ENCODE results near the gene ADGRL3. TPM values are rescaled to one million over a fixed set of nuclear protein-coding genes. Genes with fewer than 3 reads are reported as not detected.
A peak's percentile ranks its signal among the peaks of the same experiment; 100 is the strongest.

Gene ADGRL3
- 73.5 and 79.0 TPM in 2 replicates for polyA plus RNA-seq (2013)

GRCh38 chr4:61200187-61200915, at the start of gene ADGRL3:
TSS of gene ADGRL3 (plus strand) at chr4:61200326.
- peak within 1 kb of the TSS; percentile 44 for H2BK120ac ChIP-seq (ENCODE audit: insufficient read depth, low read length, poor library complexity)
- peak in 1 of 2 donors; percentile 43 for DNase-seq
- peaks cover 22% of the 10 kb centered on the region for H3K79me2 ChIP-seq (ENCODE audit: control insufficient read depth, insufficient read depth, low read length, poor library complexity)
- peaks cover 22% of the 10 kb centered on the region for H3K79me1 ChIP-seq (ENCODE audit: low read length)
- H3K23ac ChIP-seq (ENCODE audit: low read length) = no peak within 1 kb of the TSS
- peak within 1 kb of the TSS; percentile 24 for H2BK12ac ChIP-seq (ENCODE audit: low read length)
- peak within 1 kb of the TSS; percentile 79 for H4K91ac ChIP-seq (ENCODE audit: low read depth, low read length)
- WGBS (ENCODE audit: extremely low coverage, insufficient coverage, insufficient read length) = no CpG with 5 or more reads among the region's 92 CpGs
- H2AFZ ChIP-seq (ENCODE audit: insufficient read depth, low read length, poor library complexity) = peak within 1 kb of the TSS; percentile 69
- peak within 1 kb of the TSS; percentile 68 for H3K4ac ChIP-seq (ENCODE audit: low read depth, low read length)
- peaks cover 5 to 13% of the 10 kb centered on the region in 2 experiments for H3K4me1 ChIP-seq (ENCODE audit: control insufficient read depth in 1 of 2, insufficient read depth in 2 of 2, low read length in 2 of 2)
- peak within 1 kb of the TSS; percentile 86 for H3K4me2 ChIP-seq (ENCODE audit: low read length)
- H2AK5ac ChIP-seq (ENCODE audit: low read length) = no peak within 1 kb of the TSS
- peak within 1 kb of the TSS; percentile 73 for H2BK5ac ChIP-seq (ENCODE audit: low read depth, low read length, poor library complexity)
- peak within 1 kb of the TSS; percentile 62 for H4K8ac ChIP-seq (ENCODE audit: low read depth, low read length)
- H3K27ac ChIP-seq (ENCODE audit: low read depth, low read length) = peak within 1 kb of the TSS; percentile 62
- H4K12ac ChIP-seq (ENCODE audit: low read depth, low read length) = peak within 1 kb of the TSS; percentile 31
- H3K9me3 ChIP-seq (ENCODE audit: insufficient read depth, low read depth, low read length) = peaks cover 4% of the 10 kb centered on the region
- H3K4me3 ChIP-seq (ENCODE audit: low read depth, low read length) = peak within 1 kb of the TSS; percentile 81
- peak within 1 kb of the TSS; percentile 58 for H3K18ac ChIP-seq (ENCODE audit: low read length)
- H3K14ac ChIP-seq (ENCODE audit: low read length) = peak within 1 kb of the TSS; percentile 77
- peaks cover 0 to 2% of the 10 kb centered on the region in 2 experiments for H3K36me3 ChIP-seq (ENCODE audit: control insufficient read depth in 1 of 2, insufficient read depth in 2 of 2, low read length in 2 of 2)
- H3K9ac ChIP-seq (ENCODE audit: low read length) = peak within 1 kb of the TSS; percentile 19
- peaks cover 12% of the 10 kb centered on the region for H3K27me3 ChIP-seq (ENCODE audit: insufficient read depth, low read length)

GRCh38 chr4:61152433-61152832, 47.7 kb upstream of the ADGRL3 start:
- no peak overlapping the region for H4K91ac ChIP-seq (ENCODE audit: low read depth, low read length)
- no peak overlapping the region for H2AK5ac ChIP-seq (ENCODE audit: low read length)
- H3K36me3 ChIP-seq (ENCODE audit: control insufficient read depth in 1 of 2, insufficient read depth in 2 of 2, low read length in 2 of 2) = no peaks in the 10 kb centered on the region
- H2AFZ ChIP-seq (ENCODE audit: insufficient read depth, low read length, poor library complexity) = no peak overlapping the region
- no peaks in the 10 kb centered on the region for H3K79me1 ChIP-seq (ENCODE audit: low read length)
- peak; percentile 94 to 99 for DNase-seq
- no peak overlapping the region for H2BK120ac ChIP-seq (ENCODE audit: insufficient read depth, low read length, poor library complexity)
- H3K27ac ChIP-seq (ENCODE audit: low read depth, low read length) = no peak overlapping the region
- H2BK5ac ChIP-seq (ENCODE audit: low read depth, low read length, poor library complexity) = no peak overlapping the region
- no peaks in the 10 kb centered on the region for H3K4me1 ChIP-seq (ENCODE audit: control insufficient read depth in 1 of 2, insufficient read depth in 2 of 2, low read length in 2 of 2)
- no peaks in the 10 kb centered on the region for H3K79me2 ChIP-seq (ENCODE audit: control insufficient read depth, insufficient read depth, low read length, poor library complexity)
- H3K9me3 ChIP-seq (ENCODE audit: insufficient read depth, low read depth, low read length) = no peaks in the 10 kb centered on the region
- no peak overlapping the region for H2BK12ac ChIP-seq (ENCODE audit: low read length)
- H3K4me3 ChIP-seq (ENCODE audit: low read depth, low read length) = no peak overlapping the region
- H3K18ac ChIP-seq (ENCODE audit: low read length) = no peak overlapping the region
- H3K9ac ChIP-seq (ENCODE audit: low read length) = no peak overlapping the region
- no CpG with 5 or more reads among the region's 4 CpGs for WGBS (ENCODE audit: extremely low coverage, insufficient coverage, insufficient read length)
- H4K12ac ChIP-seq (ENCODE audit: low read depth, low read length) = no peak overlapping the region
- H4K8ac ChIP-seq (ENCODE audit: low read depth, low read length) = no peak overlapping the region
- H3K23ac ChIP-seq (ENCODE audit: low read length) = no peak overlapping the region
- H3K4ac ChIP-seq (ENCODE audit: low read depth, low read length) = no peak overlapping the region
- no peak overlapping the region for H3K14ac ChIP-seq (ENCODE audit: low read length)
- no peaks in the 10 kb centered on the region for H3K27me3 ChIP-seq (ENCODE audit: insufficient read depth, low read length)
- H3K4me2 ChIP-seq (ENCODE audit: low read length) = no peak overlapping the region

- Histone ChIP-seq H3K4me2 (ENCODE audit: low read length) (no peak overlapping the region), H2BK12ac (ENCODE audit: low read length) (no peak overlapping the region), H3K9ac (ENCODE audit: low read length) (no peak overlapping the region), H3K27me3 (ENCODE audit: insufficient read depth, low read length) (no peaks in the 10 kb centered on the region), H4K91ac (ENCODE audit: low read depth, low read length) (no peak overlapping the region), H3K18ac (ENCODE audit: low read length) (no peak overlapping the region), H3K79me1 (ENCODE audit: low read length) (no peaks in the 10 kb centered on the region), H3K4ac (ENCODE audit: low read depth, low read length) (no peak overlapping the region), H3K14ac (ENCODE audit: low read length) (no peak overlapping the region), H4K12ac (ENCODE audit: low read depth, low read length) (no peak overlapping the region), H2BK120ac (ENCODE audit: insufficient read depth, low read length, poor library complexity) (no peak overlapping the region), H3K9me3 (ENCODE audit: insufficient read depth, low read depth, low read length) (no peaks in the 10 kb centered on the region), H3K4me1 (ENCODE audit: control insufficient read depth in 1 of 2, insufficient read depth in 2 of 2, low read length in 2 of 2) (no peaks in the 10 kb centered on the region), H3K36me3 (ENCODE audit: control insufficient read depth in 1 of 2, insufficient read depth in 2 of 2, low read length in 2 of 2) (no peaks in the 10 kb centered on the region), H2AK5ac (ENCODE audit: low read length) (no peak overlapping the region), H3K27ac (ENCODE audit: low read depth, low read length) (no peak overlapping the region), H3K23ac (ENCODE audit: low read length) (no peak overlapping the region), H3K4me3 (ENCODE audit: low read depth, low read length) (no peak overlapping the region), H3K79me2 (ENCODE audit: control insufficient read depth, insufficient read depth, low read length, poor library complexity) (no peaks in the 10 kb centered on the region), H4K8ac (ENCODE audit: low read depth, low read length) (no peak overlapping the region), H2AFZ (ENCODE audit: insufficient read depth, low read length, poor library complexity) (no peak overlapping the region), H2BK5ac (ENCODE audit: low read depth, low read length, poor library complexity) (no peak overlapping the region)
- no CpG with 5 or more reads among the region's 2 CpGs for WGBS (ENCODE audit: extremely low coverage, insufficient coverage, insufficient read length)
- no peak for DNase-seq
Observed at GRCh38 chr4:61160478-61160877, 39.6 kb upstream of the ADGRL3 start.

- H2BK12ac ChIP-seq (ENCODE audit: low read length) = no peak overlapping the region
- DNase-seq = no peak
- H2AFZ ChIP-seq (ENCODE audit: insufficient read depth, low read length, poor library complexity) = no peak overlapping the region
- H4K8ac ChIP-seq (ENCODE audit: low read depth, low read length) = no peak overlapping the region
- no peak overlapping the region for H2BK120ac ChIP-seq (ENCODE audit: insufficient read depth, low read length, poor library complexity)
- no peak overlapping the region for H4K12ac ChIP-seq (ENCODE audit: low read depth, low read length)
- WGBS (ENCODE audit: extremely low coverage, insufficient coverage, insufficient read length) = no CpG with 5 or more reads among the region's 1 CpG
- H3K9me3 ChIP-seq (ENCODE audit: insufficient read depth, low read depth, low read length) = no peaks in the 10 kb centered on the region
- no peak overlapping the region for H3K18ac ChIP-seq (ENCODE audit: low read length)
- H3K4me1 ChIP-seq (ENCODE audit: control insufficient read depth in 1 of 2, insufficient read depth in 2 of 2, low read length in 2 of 2) = no peaks in the 10 kb centered on the region
- H3K23ac ChIP-seq (ENCODE audit: low read length) = no peak overlapping the region
- H3K4ac ChIP-seq (ENCODE audit: low read depth, low read length) = no peak overlapping the region
- no peak overlapping the region for H2BK5ac ChIP-seq (ENCODE audit: low read depth, low read length, poor library complexity)
- no peak overlapping the region for H4K91ac ChIP-seq (ENCODE audit: low read depth, low read length)
- H3K14ac ChIP-seq (ENCODE audit: low read length) = no peak overlapping the region
- no peaks in the 10 kb centered on the region for H3K27me3 ChIP-seq (ENCODE audit: insufficient read depth, low read length)
- H3K4me2 ChIP-seq (ENCODE audit: low read length) = no peak overlapping the region
- H3K79me1 ChIP-seq (ENCODE audit: low read length) = no peaks in the 10 kb centered on the region
- H3K27ac ChIP-seq (ENCODE audit: low read depth, low read length) = no peak overlapping the region
- H3K4me3 ChIP-seq (ENCODE audit: low read depth, low read length) = no peak overlapping the region
- no peaks in the 10 kb centered on the region for H3K36me3 ChIP-seq (ENCODE audit: control insufficient read depth in 1 of 2, insufficient read depth in 2 of 2, low read length in 2 of 2)
- no peak overlapping the region for H3K9ac ChIP-seq (ENCODE audit: low read length)
- no peaks in the 10 kb centered on the region for H3K79me2 ChIP-seq (ENCODE audit: control insufficient read depth, insufficient read depth, low read length, poor library complexity)
- H2AK5ac ChIP-seq (ENCODE audit: low read length) = no peak overlapping the region
Observed at GRCh38 chr4:61162116-61162515, 38.0 kb upstream of the ADGRL3 start.

Data from trophoblast cell (in vitro differentiated cells and primary cell).